ENCODE measurements around the gene NAP1L1. TPM values are rescaled to one million over a fixed set of nuclear protein-coding genes. Genes with fewer than 3 reads are reported as not detected.
A peak's percentile ranks its signal among the peaks of the same experiment; 100 is the strongest.

Gene NAP1L1
- total and polyA plus RNA-seq, 8 donors = 69.4 to 188 (median 110) TPM

DNA sequence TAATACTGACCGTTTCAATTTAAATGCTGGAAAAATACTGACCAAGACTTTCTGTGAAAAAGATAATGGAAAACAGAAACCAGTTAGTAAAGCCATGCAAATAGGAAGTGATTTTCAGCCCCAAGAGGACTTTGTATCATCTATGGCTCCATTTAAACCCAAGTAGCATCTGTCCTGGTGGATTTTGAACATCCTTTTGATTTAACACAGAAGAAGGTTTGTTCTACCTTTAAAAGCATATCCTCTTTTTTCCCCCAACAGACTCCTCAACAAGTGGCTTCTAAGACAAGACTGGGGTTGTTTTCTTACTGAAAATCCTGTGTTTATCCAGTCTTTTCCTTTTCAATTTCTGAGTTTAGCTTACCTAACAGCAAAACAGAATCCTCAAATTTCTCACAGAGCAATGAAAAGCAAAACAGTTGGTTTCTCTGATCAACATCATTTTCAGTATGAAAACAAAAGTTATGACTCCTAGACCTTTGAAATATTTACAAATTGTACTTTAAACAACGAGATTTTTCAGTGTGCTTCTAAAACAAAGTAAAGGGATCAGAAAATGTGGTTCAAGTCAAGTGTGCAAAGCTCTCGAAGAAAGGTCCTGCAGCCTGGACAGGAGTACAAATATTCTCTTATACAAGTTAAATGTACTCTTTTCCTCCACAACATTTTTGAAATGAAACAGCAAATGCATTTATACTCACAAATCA, 55.8 kb downstream of the NAP1L1 start:
- H3K27me3 ChIP-seq = no peaks in the 10 kb centered on the region
- FAIRE-seq (no peak), DNase-seq (no peak), ATAC-seq (no peak)
- H3K4me3 ChIP-seq = peak overlapping the region in 3 of 4 donors; percentile 10 to 74 (median 71)
- no peak for TF ChIP-seq CTCF (IDR thresholded peaks at IDR 0.05)
- 43 to 51% methylated on average over 3 of the region's 3 CpGs for WGBS, 2 donors
- H3K9me3 ChIP-seq = no peaks in the 10 kb centered on the region
- H3K4me1 ChIP-seq = peaks cover 0 to 16% (median 6%) of the 10 kb centered on the region in 3 donors
- H3K27ac ChIP-seq = peak overlapping the region in 2 of 4 donors; percentile 98
- intact Hi-C loops (cut with DNase I) = no loop called here
- no peaks in the 10 kb centered on the region for H3K36me3 ChIP-seq

- no peak for TF ChIP-seq CTCF (IDR thresholded peaks at IDR 0.05)
- Histone ChIP-seq H3K27ac (no peak overlapping the region), H3K4me1 (peaks cover 0 to 13% (median 6%) of the 10 kb centered on the region in 3 donors), H3K9me3 (no peaks in the 10 kb centered on the region), H3K4me3 (no peak overlapping the region), H3K36me3 (no peaks in the 10 kb centered on the region), H3K27me3 (no peaks in the 10 kb centered on the region)
- no peak for DNase-seq
- no peak for FAIRE-seq
- no peak for ATAC-seq
- intact Hi-C loops (cut with DNase I) = no loop called here
- WGBS, 2 donors = 73 to 81% methylated on average over 1 of the region's 1 CpG
Observed at GRCh38 chr12:76026643-76027063, 57.8 kb downstream of the NAP1L1 start.

GRCh38 chr12:76025601-76026575, 58.6 kb downstream of the NAP1L1 start:
- FAIRE-seq (no peak), ATAC-seq (no peak), DNase-seq (no peak)
- H3K27me3 ChIP-seq = no peaks in the 10 kb centered on the region
- H3K27ac ChIP-seq = no peak overlapping the region
- no peak for TF ChIP-seq CTCF (IDR thresholded peaks at IDR 0.05)
- H3K4me3 ChIP-seq = no peak overlapping the region
- H3K36me3 ChIP-seq = no peaks in the 10 kb centered on the region
- 48 to 71% methylated on average over 7 of the region's 7 CpGs for WGBS, 2 donors
- H3K9me3 ChIP-seq = no peaks in the 10 kb centered on the region
- intact Hi-C loops (cut with DNase I) = no loop called here
- peaks cover 0 to 13% (median 6%) of the 10 kb centered on the region in 3 donors for H3K4me1 ChIP-seq

GRCh38 chr12:76024942-76025600, 59.4 kb downstream of the NAP1L1 start:
- peaks cover 0 to 17% (median 6%) of the 10 kb centered on the region in 3 donors for H3K4me1 ChIP-seq
- no peak for TF ChIP-seq CTCF (IDR thresholded peaks at IDR 0.05)
- ATAC-seq (no peak), FAIRE-seq (no peak), DNase-seq (no peak)
- no peak overlapping the region for H3K27ac ChIP-seq
- H3K9me3 ChIP-seq = no peaks in the 10 kb centered on the region
- no peaks in the 10 kb centered on the region for H3K36me3 ChIP-seq
- no peaks in the 10 kb centered on the region for H3K27me3 ChIP-seq
- intact Hi-C loops (cut with DNase I) = no loop called here
- WGBS, 2 donors = 57 to 73% methylated on average over 3 of the region's 3 CpGs
- H3K4me3 ChIP-seq = no peak overlapping the region

All from pancreas (tissue), 10 donors.